Measurements from ENCODE around the gene HLA-DQA2. TPM values are rescaled to one million over a fixed set of nuclear protein-coding genes. Genes with fewer than 3 reads are reported as not detected.

Gene HLA-DQA2
- total and polyA plus RNA-seq, 2 of the 13 experiments (the other 11 are each of a cell fraction or from before 2014, with no cell fraction given): not detected

GRCh38 chr6:32764048-32764447 lies 22.9 kb downstream of the HLA-DQA2 start:
- no peak overlapping the region for H3K4me3 ChIP-seq (replicated peaks in 1 of 3; ENCODE audit: insufficient read depth in 1 of 3, low read depth in 2 of 3, low read length in 3 of 3)
- FAIRE-seq (no peak), ATAC-seq (no peak), DNase-seq (ENCODE audit: low spot score) (no peak)
- no peaks in the 10 kb centered on the region for H3K4me1 ChIP-seq (ENCODE audit: insufficient read depth, low read length)
- ChIA-PET POLR2A (no interaction called here), CTCF (ENCODE audit: low intra/inter-chr PET ratio, low total read pairs) (no interaction called here)
- H3K9me3 ChIP-seq (ENCODE audit: low read length): no peaks in the 10 kb centered on the region
- no peaks in the 10 kb centered on the region for H4K20me1 ChIP-seq (ENCODE audit: insufficient read depth, low read length)
- no peak overlapping the region for H2AFZ ChIP-seq (ENCODE audit: low read length)
- no peak overlapping the region for H3K9ac ChIP-seq (ENCODE audit: insufficient read depth, low read depth, low read length)
- no TSS peak for BruUV-seq (replicated peaks)
- intact Hi-C loops (cut with micrococcal nuclease; ENCODE audit: unreplicated experiment): no loop called here
- in situ Hi-C loops (cut with HindIII; ENCODE audit: extremely low pct_ligation_motif_present, low pct_unique_long_range_greater_than_20kb): no loop called here
- no peaks in the 10 kb centered on the region for H3K79me2 ChIP-seq (ENCODE audit: insufficient read depth, low read length)
- no peak overlapping the region for H3K4me2 ChIP-seq (ENCODE audit: low read depth, low read length)
- TF ChIP-seq NR2F2 (IDR thresholded peaks at IDR 0.05; ENCODE audit: borderline replicate concordance, low read depth): no peak
- TF ChIP-seq ZNF770 (CRISPR knock-in tag; IDR thresholded peaks at IDR 0.05): no peak
- no peak for TF ChIP-seq ZNF331 (CRISPR knock-in tag; IDR thresholded peaks at IDR 0.05)
- no peak for TF ChIP-seq RBM22 (optimal IDR thresholded peaks at IDR 0.05; ENCODE audit: low read length)
- no peak for TF ChIP-seq ZNF589 (CRISPR knock-in tag; conservative IDR thresholded peaks at IDR 0.05)
- TF ChIP-seq NR2F6 (IDR thresholded peaks at IDR 0.05): no peak
- no peak for TF ChIP-seq NR2F6 (CRISPR knock-in tag; IDR thresholded peaks at IDR 0.05)
- TF ChIP-seq JUND (CRISPR knock-in tag; IDR thresholded peaks at IDR 0.05): no peak
- TF ChIP-seq SETDB1 (CRISPR knock-in tag; IDR thresholded peaks at IDR 0.05; ENCODE audit: borderline replicate concordance): no peak
- TF ChIP-seq SKIL (CRISPR knock-in tag; IDR thresholded peaks at IDR 0.05; ENCODE audit: borderline replicate concordance): no peak
- no peak for TF ChIP-seq POGZ (CRISPR knock-in tag; IDR thresholded peaks at IDR 0.05)
- no peak for TF ChIP-seq ZNF644 (CRISPR knock-in tag; IDR thresholded peaks at IDR 0.05; ENCODE audit: low read depth)
- no peak for TF ChIP-seq BRCA1 (CRISPR knock-in tag; IDR thresholded peaks at IDR 0.05)
- TF ChIP-seq CSRNP1 (CRISPR knock-in tag; IDR thresholded peaks at IDR 0.05): no peak
- TF ChIP-seq ZNF224 (CRISPR knock-in tag; IDR thresholded peaks at IDR 0.05): no peak
- TF ChIP-seq FOXP1 (IDR thresholded peaks at IDR 0.05): no peak
- no peak for TF ChIP-seq FOXP1 (CRISPR knock-in tag; IDR thresholded peaks at IDR 0.05)
- no peak for TF ChIP-seq TFDP1 (CRISPR knock-in tag; IDR thresholded peaks at IDR 0.05; ENCODE audit: borderline replicate concordance)
- TF ChIP-seq MAFG (CRISPR knock-in tag; IDR thresholded peaks at IDR 0.05): no peak
- no peak for TF ChIP-seq XBP1 (CRISPR knock-in tag; IDR thresholded peaks at IDR 0.05)
- no peak overlapping the region for H3K27ac ChIP-seq (ENCODE audit: extremely low read length, insufficient read depth, low read length)
- no peaks in the 10 kb centered on the region for H3K36me3 ChIP-seq (replicated peaks in 1 of 2; ENCODE audit: control insufficient read depth in 1 of 2, insufficient read depth in 2 of 2, low read length in 2 of 2)
- 8% methylated on average over 1 of the region's 1 CpG for WGBS (ENCODE audit: low lambda C conversion rate)
- peaks cover 0 to 20% of the 10 kb centered on the region in 2 experiments; a peak in 4 of 5 replicates for H3K27me3 ChIP-seq (ENCODE audit: control insufficient read depth in 1 of 2, insufficient read depth in 2 of 2, low read length in 2 of 2)

All from HepG2 (cell line).